Rectal smooth muscle tissue (tissue), 1 donor: Measurements from ENCODE around the gene PCBP4.
"Not testable (repeated sequence)": the region's sequence is repeated elsewhere in the genome, so short reads cannot be mapped to it uniquely, and the experiment has no call there.

Experiments used
- H3K27ac ChIP-seq: one replicate; pipeline ENCODE4 v1.7.0; 2013; ENCODE audit warnings: low read depth, low read length, inconsistent platforms
- H3K27me3 ChIP-seq: one replicate; pipeline ENCODE4 v1.7.0; 2013; ENCODE audit warnings: low read length; ENCODE audit not compliant: control insufficient read depth, insufficient read depth
- H3K36me3 ChIP-seq: one replicate; pipeline ENCODE4 v1.7.0; 2013; ENCODE audit warnings: low read length; ENCODE audit not compliant: control insufficient read depth, insufficient read depth
- H3K4me1 ChIP-seq: one replicate; pipeline ENCODE4 v1.7.0; 2013; ENCODE audit warnings: low read length; ENCODE audit not compliant: control insufficient read depth, insufficient read depth
- H3K4me3 ChIP-seq: one replicate; pipeline ENCODE4 v1.7.0; 2013; ENCODE audit warnings: low read length
- H3K9ac ChIP-seq: one replicate; pipeline ENCODE4 v1.7.0; 2013; ENCODE audit warnings: low read length

PCBP4 gene

GRCh38 chr3:52004163-52004787, 37.0 kb upstream of the PCBP4 start:
- no peak overlapping the region for H3K9ac ChIP-seq
- no peak overlapping the region for H3K4me3 ChIP-seq
- H3K4me1 ChIP-seq, result no peaks in the 10 kb centered on the region
- peaks cover 3% of the 10 kb centered on the region for H3K27me3 ChIP-seq
- no peaks in the 10 kb centered on the region for H3K36me3 ChIP-seq
- H3K27ac ChIP-seq, result no peak overlapping the region

- Histone ChIP-seq H3K36me3 (no peaks in the 10 kb centered on the region), H3K4me3 (no peak overlapping the region), H3K9ac (no peak overlapping the region), H3K4me1 (no peaks in the 10 kb centered on the region), H3K27me3 (peaks cover 3% of the 10 kb centered on the region), H3K27ac (no peak overlapping the region)
Measured at GRCh38 chr3:52002748-52003147, 35.5 kb upstream of the PCBP4 start.

GRCh38 chr3:52001443-52001974, 34.3 kb upstream of the PCBP4 start:
- H3K4me1 ChIP-seq, result no peaks in the 10 kb centered on the region
- no peak overlapping the region for H3K9ac ChIP-seq
- H3K36me3 ChIP-seq, result no peaks in the 10 kb centered on the region
- H3K27ac ChIP-seq, result no peak overlapping the region
- peaks cover 3% of the 10 kb centered on the region for H3K27me3 ChIP-seq
- no peak overlapping the region for H3K4me3 ChIP-seq

GRCh38 chr3:51999846-52000245, 32.6 kb upstream of the PCBP4 start:
- no peaks in the 10 kb centered on the region for H3K36me3 ChIP-seq
- peaks cover 6% of the 10 kb centered on the region for H3K4me1 ChIP-seq
- H3K9ac ChIP-seq, result no peak overlapping the region
- peaks cover 3% of the 10 kb centered on the region for H3K27me3 ChIP-seq
- no peak overlapping the region for H3K4me3 ChIP-seq
- H3K27ac ChIP-seq, result no peak overlapping the region

GRCh38 chr3:51998774-51999173, 31.5 kb upstream of the PCBP4 start:
- Histone ChIP-seq H3K36me3 (peaks cover 9% of the 10 kb centered on the region), H3K4me3 (no peak overlapping the region), H3K9ac (no peak overlapping the region), H3K27ac (no peak overlapping the region), H3K27me3 (peaks cover 3% of the 10 kb centered on the region), H3K4me1 (peaks cover 8% of the 10 kb centered on the region)

- H3K36me3 ChIP-seq, result peaks cover 9% of the 10 kb centered on the region
- H3K4me3 ChIP-seq, result no peak overlapping the region
- peaks cover 8% of the 10 kb centered on the region for H3K4me1 ChIP-seq
- no peak overlapping the region for H3K27ac ChIP-seq
- H3K27me3 ChIP-seq, result peaks cover 3% of the 10 kb centered on the region
- no peak overlapping the region for H3K9ac ChIP-seq
Measured at GRCh38 chr3:51997935-51998596, 30.8 kb upstream of the PCBP4 start.

GRCh38 chr3:51997172-51997571, 29.9 kb upstream of the PCBP4 start:
- Histone ChIP-seq H3K4me1 (peaks cover 8% of the 10 kb centered on the region), H3K27ac (no peak overlapping the region), H3K27me3 (peaks cover 3% of the 10 kb centered on the region), H3K4me3 (no peak overlapping the region), H3K9ac (no peak overlapping the region), H3K36me3 (peaks cover 14% of the 10 kb centered on the region)

- H3K36me3 ChIP-seq, result peaks cover 18% of the 10 kb centered on the region
- H3K9ac ChIP-seq, result peak within 1 kb of the TSS; percentile 90
- no peaks in the 10 kb centered on the region for H3K27me3 ChIP-seq
- H3K4me1 ChIP-seq, result peaks cover 8% of the 10 kb centered on the region
- peak within 1 kb of the TSS; percentile 78 for H3K27ac ChIP-seq
- H3K4me3 ChIP-seq, result peak within 1 kb of the TSS; percentile 97
Measured at GRCh38 chr3:51995346-51996163, 28.3 kb upstream of the PCBP4 start, which contains the start of gene RPL29. TSS of gene RPL29 (minus strand) at chr3:51995895. CDS start at chr3:51995461, 434 bp downstream.

- H3K27me3 ChIP-seq, result no peaks in the 10 kb centered on the region
- peak overlapping the region; percentile 97 for H3K4me3 ChIP-seq
- peaks cover 8% of the 10 kb centered on the region for H3K4me1 ChIP-seq
- peak overlapping the region; percentile 90 for H3K9ac ChIP-seq
- no peak overlapping the region for H3K27ac ChIP-seq
- H3K36me3 ChIP-seq, result peaks cover 18% of the 10 kb centered on the region
Measured at GRCh38 chr3:51994530-51994929, 27.3 kb upstream of the PCBP4 start.

- H3K27ac ChIP-seq, H3K4me3 ChIP-seq, H3K9ac ChIP-seq, H3K27me3 ChIP-seq, H3K4me1 ChIP-seq: not testable (repeated sequence)
- H3K36me3 ChIP-seq, result peaks cover 18% of the 10 kb centered on the region
Measured at GRCh38 chr3:51993657-51994056, 26.4 kb upstream of the PCBP4 start.

GRCh38 chr3:51992017-51992682, 24.9 kb upstream of the PCBP4 start:
- Histone ChIP-seq H3K27ac (no peak overlapping the region), H3K4me3 (no peak overlapping the region), H3K27me3 (no peaks in the 10 kb centered on the region), H3K4me1 (peaks cover 8% of the 10 kb centered on the region), H3K9ac (no peak overlapping the region), H3K36me3 (peaks cover 18% of the 10 kb centered on the region)

GRCh38 chr3:51990501-51990971, 23.3 kb upstream of the PCBP4 start:
- H3K4me1 ChIP-seq, H3K9ac ChIP-seq, H3K27me3 ChIP-seq, H3K4me3 ChIP-seq, H3K27ac ChIP-seq: not testable (repeated sequence)
- peaks cover 18% of the 10 kb centered on the region for H3K36me3 ChIP-seq
